GM21447 (cell line): ENCODE results near the gene CLSTN2.

Experiments used
- ATAC-seq: cut with Tn5 transposase; IDR thresholded peaks from one replicate; pipeline ENCODE4 v1.9.1; 2021; ENCODE audit not compliant: unreplicated experiment

The CLSTN2 gene

DNA sequence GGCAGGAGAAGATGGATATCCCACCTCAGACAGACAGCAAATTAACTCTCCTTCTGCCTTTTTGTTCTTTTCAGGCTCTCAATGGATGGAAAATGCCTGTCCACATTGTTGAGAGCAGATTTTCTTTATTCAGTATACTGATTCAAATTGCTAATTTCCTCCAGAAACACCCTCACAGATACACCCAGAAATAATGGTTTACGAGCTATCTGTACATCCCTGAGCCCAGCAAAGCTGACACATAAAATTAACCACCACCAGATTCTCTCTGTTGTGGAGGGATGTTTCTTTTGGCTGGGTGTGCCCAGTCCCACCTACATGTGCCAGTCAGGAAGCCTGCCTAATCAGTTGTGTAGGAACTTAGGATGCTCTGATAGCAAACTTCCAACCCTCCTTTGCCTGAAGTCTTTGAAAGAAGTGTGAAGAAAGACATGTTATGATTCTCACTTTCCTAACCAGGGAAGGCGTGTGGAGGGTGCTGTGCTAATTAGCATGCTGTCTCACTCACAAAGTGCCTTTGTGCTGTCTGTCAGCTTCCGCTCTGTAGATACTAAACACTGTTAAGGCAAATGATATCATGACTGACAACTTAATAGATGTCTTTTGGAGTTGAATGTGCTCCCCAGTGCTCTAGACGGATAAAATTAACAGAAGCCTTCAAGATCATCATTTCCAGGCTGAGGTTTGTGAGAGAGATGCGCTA is 208.5 kb downstream of the CLSTN2 start:
- no peak for ATAC-seq

GRCh38 chr3:140145528-140145927 is 210.5 kb downstream of the CLSTN2 start:
- ATAC-seq, result no peak

DNA sequence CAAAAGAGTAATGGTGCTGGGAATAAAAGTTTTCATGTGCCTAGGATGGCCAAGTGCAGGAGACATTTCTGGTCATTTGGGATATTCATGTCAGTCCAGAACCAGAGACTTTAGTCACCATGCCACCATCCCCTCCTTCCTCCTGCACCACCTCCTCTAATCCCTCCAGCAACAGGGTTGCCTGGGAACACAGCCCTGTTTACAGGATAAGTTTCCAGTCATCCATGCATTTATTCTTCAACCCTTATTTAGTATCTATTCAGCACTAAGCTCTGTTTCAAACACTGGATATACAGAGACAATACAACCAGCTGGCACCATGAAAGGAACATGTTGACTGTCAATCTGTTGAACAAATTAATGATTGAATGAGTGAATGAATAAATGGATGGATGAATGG is 211.7 kb downstream of the CLSTN2 start:
- no peak for ATAC-seq

DNA sequence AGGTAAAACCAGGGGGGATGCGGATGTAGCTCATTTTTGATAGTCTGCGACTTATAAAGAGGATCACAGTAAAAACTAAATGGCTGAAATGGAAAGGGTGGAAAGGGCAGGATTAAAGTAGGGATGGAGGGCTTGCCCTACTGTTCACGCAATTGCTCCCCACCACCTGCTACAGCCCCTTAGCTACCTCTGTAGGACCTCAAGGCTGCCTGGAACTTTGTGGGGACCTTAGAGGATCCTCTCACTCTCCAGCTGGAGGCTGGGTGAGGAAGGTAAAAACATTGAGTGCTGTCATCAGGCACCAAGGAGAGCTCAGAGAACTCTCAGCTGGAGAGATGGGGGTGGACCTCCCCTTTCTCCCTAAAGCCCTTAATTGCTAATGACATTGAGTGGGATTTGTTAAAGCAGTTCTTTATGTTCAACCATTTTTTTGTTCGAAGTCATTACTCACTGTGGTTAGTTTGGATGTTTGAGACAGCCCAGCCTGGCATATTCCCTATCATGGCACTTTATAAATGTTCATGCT is 213.0 kb downstream of the CLSTN2 start:
- no peak for ATAC-seq

DNA sequence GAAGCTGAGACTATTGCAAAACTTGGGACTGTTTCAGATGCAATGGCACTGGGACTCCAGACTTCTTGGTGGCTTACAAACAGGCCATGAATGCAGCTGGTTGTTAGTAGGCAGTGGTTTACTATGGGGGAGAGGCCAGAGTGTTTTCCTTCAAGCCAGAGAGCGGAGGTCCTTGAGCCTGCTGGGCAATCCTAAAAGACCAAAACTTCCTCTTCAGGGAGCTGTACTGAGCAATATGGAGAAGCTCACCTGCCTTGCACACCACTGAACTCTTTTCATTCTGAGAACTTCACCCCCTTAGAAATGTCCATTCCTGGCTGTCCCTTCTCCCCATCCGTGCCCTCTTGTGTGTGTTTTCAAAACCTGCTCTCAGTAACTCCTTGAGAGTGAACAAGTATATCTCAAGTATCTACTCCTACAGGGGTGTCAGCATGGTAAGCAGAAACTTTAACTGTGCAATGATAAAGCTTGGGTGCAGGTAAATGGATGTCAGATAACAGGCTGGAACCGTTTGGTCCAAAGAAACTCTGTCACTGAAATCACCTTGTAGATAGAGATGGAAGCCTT is 213.9 kb downstream of the CLSTN2 start:
- ATAC-seq, result no peak

DNA sequence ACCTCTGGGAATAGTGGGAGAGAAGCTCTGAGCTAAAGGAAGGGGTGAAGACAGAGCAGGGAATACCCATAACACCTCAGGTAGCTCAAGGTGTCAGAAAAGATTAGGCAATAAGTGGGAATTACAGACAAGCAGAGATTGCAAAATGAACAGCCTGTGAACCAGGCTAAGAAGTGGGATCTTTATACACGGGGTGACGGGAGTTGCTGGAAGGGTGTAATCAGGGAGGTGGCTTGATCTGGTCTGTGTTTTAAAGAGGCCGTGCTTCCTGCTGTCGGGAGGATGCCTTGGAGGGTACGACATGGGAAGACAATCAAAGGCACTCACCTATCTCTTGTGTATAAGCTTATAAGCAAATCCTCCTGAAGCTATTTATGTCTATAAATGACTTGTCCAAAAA is 216.3 kb downstream of the CLSTN2 start:
- no peak for ATAC-seq

DNA sequence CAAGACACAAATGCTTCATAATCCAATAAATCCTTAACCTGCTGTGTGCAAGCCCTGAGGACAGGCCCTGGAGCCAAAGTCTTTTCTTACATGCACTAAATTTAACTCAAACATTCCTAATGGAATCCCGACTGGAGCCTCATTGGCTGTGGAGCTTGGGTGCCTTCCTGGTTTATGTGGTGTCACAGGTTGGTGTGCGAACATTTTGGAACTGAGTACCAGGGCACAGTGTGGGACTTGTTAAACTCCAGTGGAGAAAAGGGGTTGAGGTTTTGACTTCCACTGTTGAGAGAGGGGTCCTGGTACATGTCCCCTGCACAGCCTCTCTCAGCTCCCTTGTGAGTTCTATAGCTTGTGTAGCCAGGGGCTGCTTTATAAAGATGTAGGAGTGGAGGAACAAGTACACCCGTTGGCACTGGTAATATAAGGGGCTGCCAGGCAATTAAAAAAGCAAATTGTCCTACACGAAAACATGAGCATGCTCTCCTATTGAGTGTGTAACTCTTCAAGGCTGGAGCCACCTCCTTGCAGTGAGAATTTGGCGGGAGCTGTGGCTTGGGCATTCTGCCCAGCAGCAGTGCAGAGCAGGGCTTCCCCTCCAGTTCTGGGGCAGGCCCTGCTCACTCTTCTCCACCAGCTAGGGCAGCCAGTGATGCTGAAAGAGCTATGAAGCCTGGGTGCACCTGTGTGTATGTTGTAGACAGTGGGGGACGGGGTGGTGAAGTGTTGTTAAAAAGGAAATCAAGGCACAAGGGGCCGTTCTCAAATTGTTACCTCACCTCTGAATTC is 218.1 kb downstream of the CLSTN2 start:
- no peak for ATAC-seq

GRCh38 chr3:140153736-140154135 is 218.8 kb downstream of the CLSTN2 start:
- no peak for ATAC-seq

GRCh38 chr3:140157161-140157560 is 222.2 kb downstream of the CLSTN2 start:
- no peak for ATAC-seq

GRCh38 chr3:140159646-140160045 is 224.7 kb downstream of the CLSTN2 start:
- ATAC-seq, result no peak

DNA sequence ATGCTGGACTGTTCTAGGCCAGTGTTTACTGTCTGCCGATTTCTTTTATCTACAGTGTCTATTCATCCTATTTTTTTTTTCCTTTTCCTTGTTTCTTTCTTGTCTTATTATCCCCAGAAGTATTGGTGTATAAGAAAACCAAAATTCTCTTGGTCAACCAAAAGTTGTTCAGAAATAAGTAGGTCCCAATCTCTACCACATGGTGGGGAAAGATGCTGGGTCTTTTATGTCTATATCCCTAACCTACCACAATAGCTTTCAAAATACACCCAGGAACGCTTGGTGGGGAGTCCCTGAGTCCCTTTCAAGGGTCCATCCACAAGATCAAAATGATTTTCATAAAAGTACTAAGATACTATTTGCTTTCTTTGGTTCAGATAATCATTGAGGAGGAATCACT is 225.6 kb downstream of the CLSTN2 start:
- no peak for ATAC-seq

GRCh38 chr3:140162551-140162950 is 227.6 kb downstream of the CLSTN2 start:
- no peak for ATAC-seq

DNA sequence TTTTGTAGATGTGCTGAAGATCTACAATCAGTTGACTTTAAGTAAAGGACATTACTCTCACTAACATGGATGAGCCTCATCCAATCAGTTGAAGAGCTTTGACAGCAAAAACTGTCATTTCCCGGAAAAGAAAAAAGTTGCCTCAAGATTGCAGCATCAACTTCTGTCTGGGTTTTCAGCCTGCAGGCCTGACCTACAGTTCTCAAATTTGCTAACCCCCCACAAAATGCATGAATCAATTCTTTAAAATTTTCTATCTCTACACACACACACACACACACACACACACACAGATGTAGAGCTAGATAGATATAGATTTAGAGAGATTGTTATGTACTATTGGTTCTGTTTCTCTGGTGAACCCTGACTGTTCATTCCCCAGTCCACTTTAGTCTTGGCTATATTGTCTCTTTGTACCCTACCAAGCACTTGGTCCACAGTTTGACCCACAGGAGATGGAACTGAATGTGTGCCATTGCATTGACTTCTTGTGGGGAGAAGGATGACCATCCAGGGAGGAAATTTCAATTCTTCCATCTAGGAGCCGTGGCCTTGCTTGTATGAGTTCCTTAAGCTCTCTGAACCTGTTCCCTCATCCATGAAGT is 228.3 kb downstream of the CLSTN2 start:
- ATAC-seq, result no peak

DNA sequence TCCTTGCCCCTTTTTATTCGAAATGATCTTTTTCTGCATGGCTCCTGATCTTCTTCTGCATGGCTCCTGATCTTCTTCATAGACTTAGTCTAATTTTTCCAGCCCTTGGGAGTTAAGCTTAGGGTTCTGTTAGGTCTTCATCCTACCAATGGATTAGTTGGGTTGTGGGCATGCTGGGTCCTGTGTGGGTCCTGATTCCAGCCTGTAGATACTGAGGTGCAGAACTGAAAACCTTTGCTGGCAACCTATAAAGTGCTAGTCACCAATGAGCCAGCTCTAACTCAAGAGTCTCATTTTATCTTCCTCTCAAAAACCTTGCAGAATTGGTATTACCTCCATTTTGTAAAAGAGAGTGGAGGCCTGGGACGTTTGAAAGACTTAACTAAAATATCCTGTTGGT is 229.2 kb downstream of the CLSTN2 start:
- no peak for ATAC-seq

DNA sequence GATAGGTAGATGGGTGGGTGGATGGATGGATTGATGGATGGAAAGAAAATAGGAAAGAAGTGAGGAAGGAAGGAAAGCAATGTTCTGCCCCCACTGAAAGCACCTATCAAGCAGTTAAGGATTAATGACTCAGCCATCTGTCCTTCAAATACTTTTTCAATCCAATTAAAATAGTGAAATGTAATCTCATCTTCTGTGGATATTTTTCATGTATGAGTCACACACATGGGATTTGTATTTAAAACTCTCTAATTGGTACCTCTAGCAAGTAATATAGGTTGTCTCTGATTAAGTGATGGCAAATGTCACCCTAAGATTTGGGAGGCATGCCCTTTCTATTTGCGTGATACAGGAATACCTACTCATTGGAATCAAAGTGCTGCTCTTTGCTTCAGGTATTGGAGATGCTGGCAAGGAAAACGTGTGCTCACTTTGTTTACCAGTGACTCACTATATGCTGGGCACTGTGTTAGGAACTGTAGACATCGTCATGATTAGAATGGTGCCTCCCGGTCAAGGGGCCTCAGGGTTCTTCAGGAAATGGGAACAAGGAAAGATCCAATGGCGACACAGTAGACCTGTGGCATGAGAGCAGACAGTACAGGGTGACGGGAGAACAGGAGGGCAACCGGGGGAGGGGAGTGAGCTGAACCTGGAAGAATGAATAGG is 230.1 kb downstream of the CLSTN2 start:
- ATAC-seq, result no peak

DNA sequence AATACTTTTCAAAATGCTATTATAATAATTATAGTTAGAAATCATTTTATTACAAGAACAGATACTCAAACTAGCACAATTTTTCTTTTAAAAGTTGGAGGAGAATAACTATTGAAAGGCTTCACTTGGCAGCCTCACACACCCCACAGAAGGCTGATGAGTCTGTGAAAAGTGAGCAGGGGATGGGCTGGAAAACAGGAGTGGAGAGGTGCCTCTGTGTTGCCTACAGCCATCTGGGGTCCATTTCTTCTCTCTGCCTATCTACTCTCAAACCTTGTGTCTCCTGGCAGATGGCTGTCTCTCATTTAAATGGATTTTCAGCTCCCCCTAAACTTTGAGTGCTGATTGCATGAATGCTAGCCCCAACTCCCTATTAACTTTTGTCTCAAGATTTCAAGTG is 230.8 kb downstream of the CLSTN2 start:
- no peak for ATAC-seq

DNA sequence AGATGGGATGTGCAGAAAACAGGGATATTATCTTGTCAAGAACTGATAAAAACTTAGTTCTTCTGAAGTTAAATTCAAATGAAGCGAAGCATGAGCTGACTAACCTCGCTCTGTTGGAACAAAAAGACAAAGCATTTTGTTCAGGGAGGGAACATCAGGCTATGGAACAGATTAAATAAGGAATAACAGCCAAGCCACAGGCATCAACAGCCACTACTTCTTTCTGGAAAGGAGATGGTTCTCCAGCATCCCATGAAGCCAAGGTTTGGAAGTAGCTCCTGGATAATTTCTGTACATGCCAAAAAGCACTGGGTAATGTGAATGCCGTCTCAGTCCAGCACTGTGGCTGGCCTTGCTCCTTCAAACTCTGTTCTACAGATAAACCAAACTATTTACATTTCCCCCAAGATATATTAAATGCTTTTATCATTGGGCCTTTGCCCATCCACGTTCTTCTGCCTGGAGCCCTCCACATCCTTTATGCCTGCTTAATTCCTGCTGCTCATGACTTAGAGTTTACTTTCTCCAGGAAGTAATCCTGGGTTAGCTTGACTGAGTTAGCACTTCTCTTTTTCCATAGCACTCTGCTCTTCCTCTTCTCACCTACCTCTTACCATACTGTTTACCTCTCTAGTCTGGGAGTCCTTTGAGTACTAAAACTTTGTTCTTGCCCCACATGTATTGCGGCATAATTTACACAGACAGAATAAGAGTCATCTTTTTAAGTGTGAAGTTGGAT is 232.0 kb downstream of the CLSTN2 start:
- ATAC-seq, result no peak

DNA sequence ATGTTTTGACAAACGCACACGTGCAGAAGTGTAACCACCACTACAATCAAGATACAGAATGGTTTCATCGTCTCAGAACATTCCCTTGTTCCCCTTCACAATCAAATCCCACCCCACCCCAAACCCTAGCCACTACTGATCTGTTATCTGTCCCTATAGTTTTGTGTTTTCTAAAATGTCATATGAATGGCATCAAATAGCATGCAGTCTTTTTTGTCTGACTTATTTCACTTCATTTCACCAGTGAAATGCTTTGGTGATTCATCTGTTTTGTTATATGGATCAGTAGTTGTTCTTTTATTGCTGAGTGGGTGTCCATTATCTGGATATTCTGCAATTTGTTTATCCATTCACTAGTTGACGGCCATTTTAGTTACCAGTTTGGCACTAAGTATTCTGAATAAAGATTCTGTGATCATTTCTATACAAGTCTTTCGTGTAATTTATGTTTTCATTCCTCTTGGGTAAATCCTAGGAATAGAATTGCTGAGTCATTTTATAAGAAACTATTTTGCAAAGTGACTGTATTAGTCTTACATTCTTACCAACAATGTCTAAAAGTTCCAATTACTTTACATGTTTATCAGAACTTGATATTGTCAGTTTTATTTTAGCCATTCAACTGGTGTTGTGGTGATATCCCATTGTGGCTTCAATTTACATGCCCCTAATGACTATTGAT is 232.8 kb downstream of the CLSTN2 start:
- ATAC-seq, result no peak

DNA sequence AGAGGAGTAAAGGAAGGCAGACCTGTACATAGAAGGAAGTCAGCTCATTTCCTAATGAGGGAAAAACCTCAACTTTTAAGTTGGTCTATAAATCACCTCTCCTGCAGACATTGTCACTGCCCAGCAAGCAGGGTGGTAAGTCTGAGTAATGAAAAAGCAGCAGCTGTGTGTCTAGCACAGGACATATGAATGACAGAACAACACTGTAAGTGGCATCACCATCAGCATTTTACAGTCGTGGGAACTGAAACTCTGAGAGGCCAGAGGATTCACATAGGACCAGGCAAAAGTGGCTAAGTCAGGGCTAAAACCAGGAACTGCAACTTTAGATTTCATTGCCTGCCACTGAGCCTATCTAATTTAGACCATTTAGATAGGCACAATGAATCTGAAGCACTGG is 235.6 kb downstream of the CLSTN2 start:
- peak; percentile 99 for ATAC-seq

GRCh38 chr3:140176526-140176925 is 241.5 kb downstream of the CLSTN2 start:
- ATAC-seq, result no peak
